T-helper 1 cell (primary cell): ENCODE data around the gene SOAT2.
"Not testable (repeated sequence)": the region's sequence is repeated elsewhere in the genome, so short reads cannot be mapped to it uniquely, and the experiment has no call there.

Source experiments
- DNase-seq, 5 donors: peaks; one replicate each; pipeline ENCODE4 v3.0.0-alpha.2; 2012 to 2020

The SOAT2 gene

DNA sequence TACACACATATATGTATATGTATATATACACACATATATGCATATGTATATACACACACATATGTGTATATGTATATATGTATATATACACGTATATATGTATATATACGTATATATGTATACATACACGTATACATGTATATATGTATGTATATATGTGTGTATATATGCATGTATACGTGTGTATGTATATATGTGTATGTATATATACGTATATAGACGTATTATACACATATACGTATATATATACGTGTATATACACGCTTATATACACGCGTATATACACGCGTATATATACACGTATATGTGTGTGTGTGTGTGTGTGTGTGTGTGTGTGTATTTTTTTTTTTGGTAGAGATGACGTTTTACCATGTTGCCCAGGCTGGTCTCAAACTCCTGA, 44.4 kb downstream of the SOAT2 start:
- no peak for DNase-seq

- DNase-seq: no peak
Observed at GRCh38 chr12:53151039-53151438, 47.8 kb downstream of the SOAT2 start.

- DNase-seq: no peak
Observed at GRCh38 chr12:53152390-53152789, 49.1 kb downstream of the SOAT2 start.

DNA sequence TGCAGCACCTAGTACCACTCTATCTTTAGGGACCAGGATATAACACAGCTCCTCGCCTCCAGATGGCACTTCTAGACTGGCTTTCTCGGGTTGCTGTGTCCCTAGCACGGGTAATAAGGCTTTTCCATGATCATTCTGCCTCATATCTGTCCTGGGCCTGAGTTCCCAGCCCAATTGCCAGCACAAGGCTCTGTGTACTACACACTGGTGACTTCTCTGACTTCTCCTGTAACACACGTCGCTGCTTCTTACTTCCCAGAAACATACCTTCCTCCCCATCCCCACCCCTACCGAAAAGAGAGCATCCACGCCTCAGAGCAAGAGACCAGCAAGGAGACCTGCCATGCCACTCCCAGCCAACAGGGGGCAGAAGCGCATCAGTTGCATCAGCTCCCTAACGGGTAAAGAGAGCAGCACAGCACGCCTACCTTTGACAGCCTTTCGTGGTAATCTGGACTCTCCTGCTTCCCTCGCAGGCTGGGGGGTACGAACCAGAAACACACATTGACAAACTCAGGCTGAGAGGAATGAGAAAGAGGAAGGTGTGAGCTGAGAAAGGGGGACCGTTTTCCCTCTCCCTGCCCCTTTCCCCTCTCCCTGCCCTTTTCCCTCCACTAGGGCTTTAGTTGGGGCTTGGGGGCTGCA, 56.0 kb downstream of the SOAT2 start:
- DNase-seq: peak; percentile 63 to 89 (median 78)

- DNase-seq: no peak
Observed at GRCh38 chr12:53160000-53160399, 56.7 kb downstream of the SOAT2 start.

- no peak for DNase-seq
Observed at GRCh38 chr12:53160673-53161072, 57.4 kb downstream of the SOAT2 start.

- DNase-seq: no peak
Observed at GRCh38 chr12:53161119-53161911, 58.0 kb downstream of the SOAT2 start.

DNA sequence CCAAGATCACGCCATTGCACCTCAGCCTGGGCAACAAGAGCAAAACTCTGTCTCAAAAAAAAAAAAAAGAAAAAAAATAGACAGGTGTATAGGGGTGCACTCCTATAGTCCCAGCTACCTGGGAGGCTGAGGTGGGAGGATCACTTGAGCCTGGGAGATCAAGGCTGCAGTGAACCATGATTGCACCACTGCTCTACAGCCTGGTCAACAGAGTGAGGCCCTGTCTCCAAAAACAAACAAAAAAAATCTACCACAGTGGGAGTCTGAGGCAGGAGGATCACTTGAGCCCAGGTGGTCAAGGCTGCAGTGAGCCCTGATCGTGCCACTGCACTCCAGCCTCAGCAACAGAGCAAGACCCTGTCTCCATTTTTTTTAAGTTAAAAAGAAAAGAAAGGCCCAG, 59.7 kb downstream of the SOAT2 start:
- DNase-seq: not testable (repeated sequence)

- DNase-seq: no peak
Observed at GRCh38 chr12:53166837-53167236, 63.6 kb downstream of the SOAT2 start.

DNA sequence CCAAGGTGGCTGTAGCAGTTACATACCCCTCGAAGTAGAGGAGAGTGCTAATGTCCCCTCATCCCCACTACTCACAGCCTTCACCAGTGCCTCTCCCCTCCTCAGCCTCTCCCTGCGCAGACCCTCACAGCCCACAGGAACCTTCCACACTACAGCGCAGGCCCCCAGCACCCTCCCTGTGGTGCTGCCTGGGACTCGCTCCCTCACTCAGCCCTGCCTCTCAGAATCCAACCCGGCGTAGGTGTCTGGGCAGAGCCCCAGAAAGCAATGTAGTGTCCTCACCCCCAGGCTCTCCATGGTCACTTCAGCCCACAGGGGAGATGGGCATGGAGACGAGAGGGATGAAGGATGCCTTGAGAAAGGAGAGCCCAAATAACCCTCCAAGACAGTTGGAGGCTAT, 66.4 kb downstream of the SOAT2 start:
- no peak for DNase-seq

GRCh38 chr12:53170215-53170614, 66.9 kb downstream of the SOAT2 start:
- DNase-seq: no peak

GRCh38 chr12:53170876-53171724, 67.8 kb downstream of the SOAT2 start:
- DNase-seq: no peak

DNA sequence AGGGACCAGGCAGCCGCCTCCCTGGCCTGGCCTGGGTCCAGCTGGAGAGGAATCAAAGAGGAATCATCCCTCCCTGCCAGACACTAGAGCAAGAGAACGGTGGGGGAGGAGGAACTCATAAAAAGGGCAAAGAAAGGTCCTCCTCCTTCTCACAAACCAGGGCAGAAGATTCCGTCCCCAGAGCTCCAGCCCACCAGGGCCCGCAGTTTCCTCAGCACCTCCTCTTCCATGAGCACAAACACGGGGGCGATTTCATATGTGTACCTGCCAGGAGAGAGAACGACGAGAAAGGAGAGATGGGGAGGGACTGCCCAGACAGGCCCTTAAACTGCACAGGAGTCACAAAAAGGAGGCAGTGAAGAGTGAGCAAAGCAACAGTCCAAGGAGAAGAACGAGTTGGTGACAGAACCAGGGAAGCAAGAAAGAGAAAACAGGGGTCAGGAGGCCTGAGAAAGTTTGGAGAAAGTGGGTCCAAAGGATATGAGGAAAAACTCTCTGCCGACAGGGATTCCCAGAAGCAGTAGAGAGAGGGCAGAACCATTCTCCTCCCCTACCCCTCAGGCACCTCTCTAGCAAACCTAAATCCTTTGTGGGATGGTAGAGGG, 68.5 kb downstream of the SOAT2 start:
- DNase-seq: no peak

- DNase-seq: no peak
Observed at GRCh38 chr12:53172352-53172751, 69.1 kb downstream of the SOAT2 start.

- DNase-seq: no peak
Observed at GRCh38 chr12:53173085-53173715, 69.9 kb downstream of the SOAT2 start.
